GM23338 (cell line): ENCODE measurements around the gene SLF2. TPM values are rescaled to one million over a fixed set of nuclear protein-coding genes. Genes with fewer than 3 reads are reported as not detected.

Source experiments
- CREB1 ChIP-seq: fragments of 250-450 bp; sonication (Bioruptor Pico); IDR thresholded peaks from 2 replicates; pipeline ENCODE4 v1.5.0; 2020; ENCODE audit warnings: low read depth, mild to moderate bottlenecking, moderate library complexity
- JUNB ChIP-seq: IDR thresholded peaks from one replicate; pipeline ENCODE4 v1.6.1; 2016; ENCODE audit warnings: antibody characterized with exemption; ENCODE audit not compliant: unreplicated experiment
- NANOG ChIP-seq: IDR thresholded peaks from 2 replicates; pipeline ENCODE4 v1.6.1; 2016; ENCODE audit warnings: antibody characterized with exemption, borderline replicate concordance
- REST ChIP-seq: IDR thresholded peaks from one replicate; pipeline ENCODE4 v1.6.1; 2018; ENCODE audit warnings: antibody characterized with exemption; ENCODE audit not compliant: unreplicated experiment
- ZNF114 ChIP-seq: fragments of 250-450 bp; sonication (Bioruptor Pico); IDR thresholded peaks from 2 replicates; pipeline ENCODE4 v1.5.0; 2020; ENCODE audit warnings: mild to moderate bottlenecking, moderate library complexity
- ZNF331 ChIP-seq: fragments of 250-450 bp; sonication (Bioruptor Pico); IDR thresholded peaks from 2 replicates; pipeline ENCODE4 v1.5.0; 2020; ENCODE audit warnings: low read depth, mild to moderate bottlenecking, moderate library complexity
- ZNF462 ChIP-seq: fragments of 250-450 bp; sonication (Bioruptor Pico); IDR thresholded peaks from 2 replicates; pipeline ENCODE4 v1.5.0; 2020; ENCODE audit warnings: mild to moderate bottlenecking, moderate library complexity
- polyA plus RNA-seq: library from polyadenylated mRNA; unstranded; fragments of >200 nt; fragmentation: Nextera tagmentation; extraction: Ambion mirVana; gene quantifications from 2 replicates; pipeline ENCODE4 v1.2.1, GENCODE V29; 2016
- total RNA-seq: library from RNA; depleted of rRNA; stranded (reverse); fragments of >200 nt; shearing (Covaris generic); gene quantifications from 2 replicates; pipeline ENCODE4 v1.2.3, GENCODE V29; 2014

SLF2 gene
- total and polyA plus RNA-seq, 2 experiments from 2014 or later = 13.6 to 22.1 TPM

- TF ChIP-seq ZNF462 (CRISPR knock-in tag) = no peak
- TF ChIP-seq CREB1 (CRISPR knock-in tag) = no peak
- no peak for TF ChIP-seq REST
- no peak for TF ChIP-seq ZNF331 (CRISPR knock-in tag)
- no peak for TF ChIP-seq NANOG
- no peak for TF ChIP-seq JUNB
- no peak for TF ChIP-seq ZNF114
These were observed 88.9 kb downstream of the SLF2 start (continued) for GRCh38 chr10:101001659-101002035.
